ENCODE results near the gene NRXN3.

- no peak for TF ChIP-seq CTCF (conservative IDR thresholded peaks at IDR 0.05)
- TF ChIP-seq EZH2 (IDR thresholded peaks at IDR 0.05; ENCODE audit: low read depth), result no peak
These were observed 583.9 kb downstream of the NRXN3 start for GRCh38 chr14:78754059-78754458.

Data from PC-9 (cell line).